Bronchial epithelial cell (primary cell): ENCODE results near the gene SEC11C. TPM values are rescaled to one million over a fixed set of nuclear protein-coding genes. Genes with fewer than 3 reads are reported as not detected.

ENCODE experiments used
- DNase-seq: peaks from one replicate; pipeline ENCODE4 v3.0.0-alpha.2; 2010; ENCODE audit warnings: low read depth
- FAIRE-seq: peaks from 2 replicates; lab custom pipeline; 2011; peaks lifted over from hg19 to GRCh38; lab: Jason Lieb, UNC
- H3K27me3 ChIP-seq: 2 replicates; pipeline ENCODE4 v1.5.1; 2011; ENCODE audit warnings: low read length; ENCODE audit not compliant: control insufficient read depth, insufficient read depth
- H3K36me3 ChIP-seq: 2 replicates; pipeline ENCODE4 v1.5.1; 2011; ENCODE audit warnings: low read length; ENCODE audit not compliant: control insufficient read depth, insufficient read depth
- H3K4me3 ChIP-seq: 2 replicates; pipeline ENCODE4 v1.5.1; 2011; ENCODE audit warnings: mild to moderate bottlenecking, low read depth, low read length, control low read depth
- CTCF ChIP-seq: IDR thresholded peaks from 2 replicates; pipeline ENCODE4 v1.5.1; 2011; ENCODE audit warnings: mild to moderate bottlenecking, moderate library complexity, low read length, control low read depth, inconsistent platforms; ENCODE audit not compliant: insufficient read depth, severe bottlenecking
- total RNA-seq: library from RNA; depleted of rRNA; stranded (reverse); fragments of >200 nt; gene quantifications from 2 replicates; pipeline ENCODE4 v1.2.1, GENCODE V29; 2014

The SEC11C gene
- total RNA-seq, 1 donor from 2014 or later, result 48.7 TPM

- H3K4me3 ChIP-seq, result no peak overlapping the region
- DNase-seq (no peak), FAIRE-seq (no peak)
- H3K27me3 ChIP-seq, result peaks cover 8% of the 10 kb centered on the region
- H3K36me3 ChIP-seq, result no peaks in the 10 kb centered on the region
- no peak for TF ChIP-seq CTCF
Measured at GRCh38 chr18:59202258-59202820, 62.7 kb downstream of the SEC11C start.

GRCh38 chr18:59207506-59207905, 67.8 kb downstream of the SEC11C start:
- TF ChIP-seq CTCF, result no peak
- Histone ChIP-seq H3K4me3 (no peak overlapping the region), H3K36me3 (no peaks in the 10 kb centered on the region), H3K27me3 (peaks cover 5% of the 10 kb centered on the region)
- FAIRE-seq (no peak), DNase-seq (no peak)

Other genes with a start within 250 kb of the SEC11C start
- not detected in 2 replicates for gene GRP, start 80.3 kb downstream of the SEC11C start, total RNA-seq
- gene RAX, start 133.6 kb downstream of the SEC11C start, total RNA-seq, result not detected in 2 replicates
- gene CPLX4, start 178.8 kb downstream of the SEC11C start, total RNA-seq, result not detected in 2 replicates
- 127 and 157 TPM in 2 replicates for gene LMAN1, start 219.4 kb downstream of the SEC11C start, total RNA-seq